ENCODE data around the gene ZNF827.

ZNF827 gene

GRCh38 chr4:145723336-145723735 is 215.3 kb downstream of the ZNF827 start:
- ATAC-seq: no peak
- no peak for TF ChIP-seq ZNF70 (CRISPR knock-in tag; IDR thresholded peaks at IDR 0.05)
- no peak for TF ChIP-seq ESRRG (CRISPR knock-in tag; IDR thresholded peaks at IDR 0.05)
- TF ChIP-seq BACH2 (CRISPR knock-in tag; IDR thresholded peaks at IDR 0.05; ENCODE audit: borderline replicate concordance): no peak
- TF ChIP-seq CSDC2 (CRISPR knock-in tag; IDR thresholded peaks at IDR 0.05): no peak
- no peak for TF ChIP-seq ARNTL (CRISPR knock-in tag; IDR thresholded peaks at IDR 0.05; ENCODE audit: borderline replicate concordance, low read depth)
- TF ChIP-seq ZNF565 (CRISPR knock-in tag; conservative IDR thresholded peaks at IDR 0.05; ENCODE audit: low read depth): no peak
- TF ChIP-seq SNAI2 (CRISPR knock-in tag; IDR thresholded peaks at IDR 0.05): no peak
- no peak for TF ChIP-seq OSR1 (CRISPR knock-in tag; IDR thresholded peaks at IDR 0.05)
- TF ChIP-seq ZFP3 (CRISPR knock-in tag; IDR thresholded peaks at IDR 0.05): no peak
- no peak for TF ChIP-seq CREB5 (CRISPR knock-in tag; IDR thresholded peaks at IDR 0.05; ENCODE audit: low read depth)
- TF ChIP-seq ZC3H10 (CRISPR knock-in tag; IDR thresholded peaks at IDR 0.05): no peak
- no peak for TF ChIP-seq PPARA (CRISPR knock-in tag; IDR thresholded peaks at IDR 0.05; ENCODE audit: borderline replicate concordance)
- TF ChIP-seq ZNF8 (CRISPR knock-in tag; IDR thresholded peaks at IDR 0.05): no peak
- TF ChIP-seq ZFP30 (CRISPR knock-in tag; IDR thresholded peaks at IDR 0.05): no peak
- no peak for TF ChIP-seq TCF4 (CRISPR knock-in tag; IDR thresholded peaks at IDR 0.05; ENCODE audit: borderline replicate concordance)
- no peak for TF ChIP-seq ISL1 (CRISPR knock-in tag; IDR thresholded peaks at IDR 0.05)
- TF ChIP-seq, protein P1, sequence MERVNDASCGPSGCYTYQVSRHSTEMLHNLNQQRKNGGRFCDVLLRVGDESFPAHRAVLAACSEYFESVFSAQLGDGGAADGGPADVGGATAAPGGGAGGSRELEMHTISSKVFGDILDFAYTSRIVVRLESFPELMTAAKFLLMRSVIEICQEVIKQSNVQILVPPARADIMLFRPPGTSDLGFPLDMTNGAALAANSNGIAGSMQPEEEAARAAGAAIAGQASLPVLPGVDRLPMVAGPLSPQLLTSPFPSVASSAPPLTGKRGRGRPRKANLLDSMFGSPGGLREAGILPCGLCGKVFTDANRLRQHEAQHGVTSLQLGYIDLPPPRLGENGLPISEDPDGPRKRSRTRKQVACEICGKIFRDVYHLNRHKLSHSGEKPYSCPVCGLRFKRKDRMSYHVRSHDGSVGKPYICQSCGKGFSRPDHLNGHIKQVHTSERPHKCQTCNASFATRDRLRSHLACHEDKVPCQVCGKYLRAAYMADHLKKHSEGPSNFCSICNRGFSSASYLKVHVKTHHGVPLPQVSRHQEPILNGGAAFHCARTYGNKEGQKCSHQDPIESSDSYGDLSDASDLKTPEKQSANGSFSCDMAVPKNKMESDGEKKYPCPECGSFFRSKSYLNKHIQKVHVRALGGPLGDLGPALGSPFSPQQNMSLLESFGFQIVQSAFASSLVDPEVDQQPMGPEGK (CRISPR knock-in tag; IDR thresholded peaks at IDR 0.05; ENCODE audit: borderline replicate concordance): no peak
- TF ChIP-seq TOX (CRISPR knock-in tag; IDR thresholded peaks at IDR 0.05; ENCODE audit: borderline replicate concordance): no peak
- no peak for TF ChIP-seq CSRNP3 (CRISPR knock-in tag; IDR thresholded peaks at IDR 0.05)

- no peak for TF ChIP-seq GLIS3 (CRISPR knock-in tag; IDR thresholded peaks at IDR 0.05)
- no peak for TF ChIP-seq CSDC2 (CRISPR knock-in tag; IDR thresholded peaks at IDR 0.05)
- TF ChIP-seq TSHZ2 (CRISPR knock-in tag; IDR thresholded peaks at IDR 0.05): no peak
- TF ChIP-seq ZNF70 (CRISPR knock-in tag; IDR thresholded peaks at IDR 0.05): no peak
- no peak for ATAC-seq
These were observed 216.1 kb downstream of the ZNF827 start for GRCh38 chr4:145722561-145722960.

- TF ChIP-seq CSRNP3 (CRISPR knock-in tag; IDR thresholded peaks at IDR 0.05) (no peak), TCF4 (CRISPR knock-in tag; IDR thresholded peaks at IDR 0.05; ENCODE audit: borderline replicate concordance) (no peak), BACH2 (CRISPR knock-in tag; IDR thresholded peaks at IDR 0.05; ENCODE audit: borderline replicate concordance) (no peak)
- ATAC-seq: no peak
These were observed 218.0 kb downstream of the ZNF827 start for GRCh38 chr4:145720656-145721055.
